OCI-LY7 (cell line): ENCODE data around the gene C16orf87.

Experiments
- EZH2phosphoT487 ChIP-seq: fragments of 200-600 bp; sonication (generic); IDR thresholded peaks from 2 replicates; pipeline ENCODE4 v1.6.1; 2018; ENCODE audit warnings: low read depth, borderline replicate concordance, mild to moderate bottlenecking, mixed run types, antibody characterized with exemption, low read length, moderate library complexity, mixed read lengths
- TF ChIP-seq, protein P1 (sequence below): fragments of 200-600 bp; sonication (generic); conservative IDR thresholded peaks from 2 replicates; pipeline ENCODE4 v1.5.1; 2014; ENCODE audit warnings: mild to moderate bottlenecking, antibody characterized with exemption, low read length, moderate library complexity, mixed read lengths

DNA sequence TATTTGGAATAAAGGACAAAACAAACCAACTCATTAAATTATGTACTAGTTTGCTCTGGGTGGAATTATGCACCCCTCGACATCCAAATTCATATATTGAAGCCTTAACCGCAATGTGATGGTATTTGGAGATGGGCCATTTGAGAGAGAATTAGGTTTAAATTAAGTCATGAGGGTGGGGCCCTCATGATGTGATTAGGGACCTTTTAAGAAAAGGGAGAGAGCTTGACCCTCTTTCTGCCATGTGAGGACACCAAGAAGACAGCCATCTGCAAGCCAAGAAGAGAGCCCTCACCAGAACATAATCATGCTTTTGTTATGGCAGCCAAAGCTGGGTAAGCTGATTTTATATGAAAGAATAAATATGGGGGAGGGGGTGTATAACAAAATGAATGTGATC, 2.0 kb downstream of the C16orf87 start:
- TF ChIP-seq, protein P1, sequence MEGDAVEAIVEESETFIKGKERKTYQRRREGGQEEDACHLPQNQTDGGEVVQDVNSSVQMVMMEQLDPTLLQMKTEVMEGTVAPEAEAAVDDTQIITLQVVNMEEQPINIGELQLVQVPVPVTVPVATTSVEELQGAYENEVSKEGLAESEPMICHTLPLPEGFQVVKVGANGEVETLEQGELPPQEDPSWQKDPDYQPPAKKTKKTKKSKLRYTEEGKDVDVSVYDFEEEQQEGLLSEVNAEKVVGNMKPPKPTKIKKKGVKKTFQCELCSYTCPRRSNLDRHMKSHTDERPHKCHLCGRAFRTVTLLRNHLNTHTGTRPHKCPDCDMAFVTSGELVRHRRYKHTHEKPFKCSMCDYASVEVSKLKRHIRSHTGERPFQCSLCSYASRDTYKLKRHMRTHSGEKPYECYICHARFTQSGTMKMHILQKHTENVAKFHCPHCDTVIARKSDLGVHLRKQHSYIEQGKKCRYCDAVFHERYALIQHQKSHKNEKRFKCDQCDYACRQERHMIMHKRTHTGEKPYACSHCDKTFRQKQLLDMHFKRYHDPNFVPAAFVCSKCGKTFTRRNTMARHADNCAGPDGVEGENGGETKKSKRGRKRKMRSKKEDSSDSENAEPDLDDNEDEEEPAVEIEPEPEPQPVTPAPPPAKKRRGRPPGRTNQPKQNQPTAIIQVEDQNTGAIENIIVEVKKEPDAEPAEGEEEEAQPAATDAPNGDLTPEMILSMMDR, result no peak
- no peak for TF ChIP-seq EZH2phosphoT487
